Activated CD4-positive, alpha-beta T cell treated with anti-CD3 and anti-CD28 coated beads, Interleukin-2, amount 50 U/mL, for 16 hours (primary cell): ENCODE data around the gene VPS13D.

Experiments used
- DNase-seq: peaks from one replicate; pipeline ENCODE4 v3.0.0-alpha.2; 2020

VPS13D gene

GRCh38 chr1:12229835-12230548, at the start of gene VPS13D:
Gene VPS13D, plus strand, starts transcription at chr1:12230030. Its CDS starts 4,237 bp downstream, at chr1:12234267.
- peak; percentile 86 for DNase-seq

- DNase-seq = no peak
These were observed 49.5 kb upstream of the VPS13D start for GRCh38 chr1:12180315-12180714.

DNA sequence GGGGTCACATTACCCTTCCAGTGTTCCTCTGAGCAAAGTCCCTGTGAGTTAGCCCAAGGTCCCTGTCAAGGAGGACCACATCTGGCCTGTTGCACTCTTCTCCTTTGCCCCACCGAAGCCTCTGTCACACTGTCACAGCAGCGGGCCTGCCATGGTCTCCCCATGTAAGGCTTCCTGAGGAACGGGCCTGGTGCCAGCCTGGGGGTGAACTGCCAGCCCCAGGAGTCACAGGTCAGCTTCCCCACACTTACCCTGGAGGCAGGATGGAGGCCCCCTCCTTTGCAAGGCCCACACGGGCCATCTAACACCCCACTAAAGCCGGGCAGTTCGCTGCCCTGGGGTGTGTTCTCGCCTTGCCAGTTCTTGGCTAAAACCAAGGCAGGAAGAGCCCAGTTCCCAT, 48.9 kb upstream of the VPS13D start:
- no peak for DNase-seq

- no peak for DNase-seq
These were observed 48.3 kb upstream of the VPS13D start for GRCh38 chr1:12181568-12181967.

GRCh38 chr1:12182410-12182984, 47.3 kb upstream of the VPS13D start:
- no peak for DNase-seq

DNA sequence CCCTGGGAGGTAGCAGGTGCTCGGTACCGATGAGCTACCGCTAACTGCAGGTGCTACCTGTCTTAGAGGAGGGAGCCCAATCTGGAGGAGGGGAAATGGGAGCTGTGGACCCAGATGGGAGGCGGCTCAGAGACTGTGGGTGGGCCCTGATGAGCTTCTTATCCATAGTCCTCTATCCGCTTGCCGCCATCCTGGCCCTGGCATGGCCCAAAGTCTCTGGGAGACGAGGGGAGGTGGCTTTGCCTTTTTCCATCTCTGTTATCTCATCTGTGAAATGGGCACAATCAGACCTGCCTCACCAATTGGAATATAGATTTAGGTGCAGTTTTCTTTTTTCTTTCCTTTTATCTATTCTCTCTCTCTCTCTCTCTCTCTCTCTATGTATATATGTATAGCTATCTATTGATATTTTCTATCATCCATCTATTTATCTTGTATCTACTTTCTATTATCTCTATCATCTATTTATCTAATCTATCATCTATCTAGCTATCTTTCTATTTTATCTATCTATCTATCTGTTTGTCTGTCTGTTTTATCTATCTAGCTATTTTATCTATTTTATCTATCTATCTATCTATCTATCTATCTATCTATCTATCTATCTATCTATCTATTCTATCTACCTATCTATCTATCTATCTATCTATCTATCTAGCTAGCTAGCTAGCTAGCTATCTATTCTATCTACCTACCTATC, 46.6 kb upstream of the VPS13D start:
- no peak for DNase-seq

- DNase-seq = no peak
These were observed 45.7 kb upstream of the VPS13D start for GRCh38 chr1:12184008-12184681.

GRCh38 chr1:12185036-12185917, 44.6 kb upstream of the VPS13D start:
- no peak for DNase-seq

DNA sequence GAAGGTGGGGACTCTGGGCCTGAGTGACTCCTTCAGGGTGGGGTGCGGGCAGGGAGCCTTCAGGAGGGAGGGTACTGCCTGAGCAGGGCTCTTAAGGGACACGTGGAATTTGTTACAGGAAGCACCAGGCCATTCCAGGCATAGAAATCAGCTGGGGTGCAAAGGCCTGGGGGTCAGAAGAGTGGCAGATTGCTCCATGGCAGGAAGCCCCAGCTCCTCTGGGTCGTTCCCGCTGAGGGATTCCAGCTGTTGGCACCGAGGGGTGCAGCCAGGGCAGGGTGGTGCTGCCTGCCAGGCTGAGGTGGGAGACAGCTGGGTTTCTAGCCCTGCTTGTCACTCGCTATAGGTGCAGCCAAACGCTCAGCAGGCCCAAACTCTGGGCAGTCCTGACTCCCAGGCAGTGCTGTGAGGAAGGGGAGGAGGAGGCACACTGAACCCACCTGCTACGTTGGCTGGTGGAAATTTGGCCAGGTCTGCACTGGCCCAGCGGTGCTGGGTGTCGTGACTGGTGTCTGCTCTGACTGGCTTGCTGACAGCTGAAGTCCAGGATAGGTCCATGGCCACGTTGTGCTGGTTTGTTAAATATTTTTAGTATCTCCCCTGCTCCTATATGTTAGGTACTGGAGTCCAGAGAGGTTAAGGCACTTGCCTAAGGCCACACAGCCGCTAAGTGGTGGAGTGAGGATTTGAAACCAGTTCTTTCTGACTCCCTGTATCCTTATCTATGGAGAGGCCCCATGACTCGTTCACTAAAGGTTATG, 43.7 kb upstream of the VPS13D start:
- DNase-seq = no peak

- DNase-seq = no peak
These were observed 43.2 kb upstream of the VPS13D start for GRCh38 chr1:12186679-12186985.

DNA sequence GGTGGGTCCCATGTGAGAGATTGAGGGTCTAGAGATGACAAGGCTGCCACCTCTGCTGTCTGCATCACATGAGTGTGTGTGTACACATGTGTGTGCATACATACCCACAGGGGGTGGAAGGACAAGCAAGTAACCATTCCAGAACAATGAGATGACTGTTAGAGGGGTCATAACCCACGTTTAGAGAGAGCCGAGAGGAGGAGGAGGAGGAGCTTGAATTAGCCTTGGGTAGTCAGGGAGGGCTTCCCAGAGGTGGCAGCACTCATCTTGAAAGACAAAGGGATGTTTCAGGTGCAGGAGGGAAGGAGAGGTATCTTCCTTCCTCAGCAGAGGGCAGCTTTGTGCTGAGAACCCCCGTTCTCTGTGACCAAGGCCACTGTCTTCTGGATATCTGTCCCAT, 41.7 kb upstream of the VPS13D start:
- DNase-seq = no peak

GRCh38 chr1:12188657-12189327, 41.0 kb upstream of the VPS13D start:
- no peak for DNase-seq

GRCh38 chr1:12189328-12189682, 40.5 kb upstream of the VPS13D start:
- DNase-seq = no peak

DNA sequence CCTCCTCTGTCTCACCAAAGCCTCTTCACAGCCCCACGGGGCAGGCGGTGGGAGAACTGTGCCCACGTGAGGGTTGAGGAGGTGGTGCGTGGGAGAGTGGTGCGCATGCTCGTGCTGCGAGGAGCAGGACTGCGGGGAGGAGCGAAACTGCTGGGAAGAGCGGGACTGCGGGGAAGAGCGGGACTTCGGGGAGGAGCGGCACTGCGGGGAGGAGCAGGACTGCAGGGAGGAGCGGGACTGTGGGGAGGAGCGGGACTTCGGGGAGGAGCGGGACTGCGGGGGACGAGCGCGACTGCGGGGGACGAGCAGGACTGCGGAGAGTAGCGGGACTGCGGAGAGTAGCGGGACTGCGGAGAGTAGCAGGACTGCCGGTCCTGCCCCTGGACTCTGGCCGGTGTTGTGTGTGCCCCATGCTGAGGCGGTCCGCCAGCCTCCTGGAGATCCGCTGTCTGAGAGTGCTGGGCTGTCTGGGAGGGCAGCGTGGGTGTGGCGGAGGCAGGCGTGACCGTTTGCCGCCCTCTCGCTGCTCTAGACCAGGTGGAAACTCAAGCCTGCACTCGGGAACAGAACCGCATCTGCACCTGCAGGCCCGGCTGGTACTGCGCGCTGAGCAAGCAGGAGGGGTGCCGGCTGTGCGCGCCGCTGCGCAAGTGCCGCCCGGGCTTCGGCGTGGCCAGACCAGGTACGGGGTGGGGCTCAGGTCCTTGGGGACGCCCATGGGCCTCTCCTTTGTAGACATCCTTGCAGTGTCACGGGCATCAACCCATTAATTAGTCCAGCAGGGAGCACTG, 38.4 kb upstream of the VPS13D start:
- DNase-seq = no peak

DNA sequence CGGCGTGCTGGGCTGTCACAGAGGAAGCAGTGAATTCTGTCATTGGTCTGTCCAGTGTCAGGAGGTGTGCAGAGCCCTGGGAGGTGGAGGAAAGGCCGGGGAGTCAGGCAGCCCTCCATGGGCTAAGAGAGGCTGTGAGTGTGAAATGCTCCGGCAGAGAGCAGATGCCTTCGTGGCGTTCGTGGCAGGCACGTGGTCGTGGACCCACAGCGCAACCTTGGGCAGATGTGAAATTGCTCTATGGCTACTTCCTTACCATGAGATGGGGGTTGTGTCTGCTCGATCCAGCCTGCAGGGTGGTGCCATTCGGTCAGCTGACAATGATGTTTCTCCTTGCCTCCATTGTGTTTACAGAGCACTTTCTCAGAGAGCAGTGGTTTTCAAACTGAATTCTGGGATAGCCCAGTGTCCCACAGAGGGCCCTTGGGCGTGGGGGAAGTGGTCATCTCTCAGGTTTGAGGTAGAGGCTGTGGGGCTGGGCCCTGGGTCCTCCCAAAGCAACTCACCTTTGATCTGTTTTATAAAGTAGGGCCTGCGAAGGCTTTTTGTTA, 35.1 kb upstream of the VPS13D start:
- no peak for DNase-seq

GRCh38 chr1:12195416-12195815, 34.4 kb upstream of the VPS13D start:
- no peak for DNase-seq

GRCh38 chr1:12196641-12197482, 33.0 kb upstream of the VPS13D start:
- DNase-seq = no peak

DNA sequence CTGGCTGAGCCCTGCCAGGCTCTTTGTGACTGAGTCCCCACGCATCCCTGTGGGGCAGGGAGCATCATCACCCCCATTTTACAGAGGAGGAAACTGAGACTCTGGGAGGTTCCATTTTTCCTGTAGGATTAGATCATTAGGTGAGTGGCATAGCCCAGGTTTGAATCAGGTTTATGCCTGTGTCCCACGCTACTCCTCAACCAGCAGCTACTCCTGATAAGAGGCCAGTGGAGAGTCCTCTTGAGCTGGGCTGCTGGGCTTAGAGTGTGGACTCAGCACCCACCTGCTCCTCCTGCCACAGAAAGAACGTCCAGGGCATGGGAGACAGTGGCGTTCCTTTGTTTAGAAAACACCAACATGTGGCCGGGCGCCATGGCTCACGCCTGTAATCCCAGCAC, 32.3 kb upstream of the VPS13D start:
- no peak for DNase-seq

- DNase-seq = no peak
These were observed 29.6 kb upstream of the VPS13D start for GRCh38 chr1:12200208-12200607.
